Measurements from ENCODE around the gene IGSF3. TPM values are rescaled to one million over a fixed set of nuclear protein-coding genes. Genes with fewer than 3 reads are reported as not detected.

IGSF3 gene
- total RNA-seq, 1 donor from 2014 or later, result 43.3 TPM

DNA sequence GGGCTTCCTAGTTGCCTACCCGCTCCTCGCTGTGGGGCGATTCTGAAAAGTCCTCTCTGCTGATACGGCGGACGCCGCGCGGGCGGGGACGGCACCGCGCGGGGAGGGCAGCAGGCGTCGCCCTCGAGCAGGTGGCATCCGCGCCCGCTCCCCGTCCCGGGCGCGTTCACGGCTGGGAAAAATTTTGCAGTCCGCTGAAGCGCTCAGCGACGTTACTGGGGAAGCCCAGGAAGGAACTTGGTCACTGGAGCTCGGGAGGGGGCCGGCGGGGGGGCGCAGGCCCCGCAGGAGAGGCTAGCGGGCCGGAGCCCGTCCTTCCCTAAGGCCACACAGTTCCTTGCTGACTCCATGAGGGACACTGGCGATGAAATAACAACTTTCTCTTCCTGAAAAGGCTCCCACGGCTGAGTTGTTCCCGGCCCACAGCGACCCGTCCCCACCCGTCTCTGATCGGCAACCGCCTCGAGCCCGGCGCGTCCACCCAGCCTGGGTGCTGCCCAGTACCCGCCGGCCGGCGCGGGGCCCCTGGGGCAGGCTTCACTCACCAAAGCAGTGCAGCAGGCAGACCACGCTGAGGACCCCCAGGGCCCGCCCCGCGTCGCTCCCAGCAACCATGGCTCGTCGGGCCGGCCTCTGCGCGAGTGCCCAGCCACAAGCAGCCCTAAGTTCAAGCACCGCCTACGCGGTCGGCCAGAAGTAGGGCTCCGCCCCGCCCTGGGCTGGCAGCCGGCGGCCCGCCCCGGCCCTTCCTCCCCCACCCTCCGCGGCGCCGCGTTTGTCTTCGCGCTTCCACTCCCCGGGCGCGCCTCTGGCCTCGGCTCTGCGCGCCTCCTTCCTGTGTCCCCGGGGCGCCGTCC is 96.9 kb downstream of the IGSF3 start, which contains the start of gene CD58:
TSS of gene CD58 (minus strand) at position 669 of the 857 bp plus-strand sequence. CDS start at position 615, 54 bp downstream.
- Mint-ChIP-seq H3K9me3 (ENCODE audit: low read depth) (no peaks in the 10 kb centered on the region), H3K4me3 (ENCODE audit: low read depth) (peak within 1 kb of the TSS; percentile 71), H3K36me3 (ENCODE audit: insufficient read depth) (no peaks in the 10 kb centered on the region), H3K27ac (peak within 1 kb of the TSS; percentile 90), H3K27me3 (peaks cover 11% of the 10 kb centered on the region), H3K4me1 (ENCODE audit: low read depth) (peaks cover 7% of the 10 kb centered on the region)
- DNase-seq (ENCODE audit: low spot score, unreplicated experiment), result peak; percentile 74
- peak; percentile 77 for TF ChIP-seq CTCF (IDR thresholded peaks at IDR 0.05; ENCODE audit: unreplicated experiment)

DNA sequence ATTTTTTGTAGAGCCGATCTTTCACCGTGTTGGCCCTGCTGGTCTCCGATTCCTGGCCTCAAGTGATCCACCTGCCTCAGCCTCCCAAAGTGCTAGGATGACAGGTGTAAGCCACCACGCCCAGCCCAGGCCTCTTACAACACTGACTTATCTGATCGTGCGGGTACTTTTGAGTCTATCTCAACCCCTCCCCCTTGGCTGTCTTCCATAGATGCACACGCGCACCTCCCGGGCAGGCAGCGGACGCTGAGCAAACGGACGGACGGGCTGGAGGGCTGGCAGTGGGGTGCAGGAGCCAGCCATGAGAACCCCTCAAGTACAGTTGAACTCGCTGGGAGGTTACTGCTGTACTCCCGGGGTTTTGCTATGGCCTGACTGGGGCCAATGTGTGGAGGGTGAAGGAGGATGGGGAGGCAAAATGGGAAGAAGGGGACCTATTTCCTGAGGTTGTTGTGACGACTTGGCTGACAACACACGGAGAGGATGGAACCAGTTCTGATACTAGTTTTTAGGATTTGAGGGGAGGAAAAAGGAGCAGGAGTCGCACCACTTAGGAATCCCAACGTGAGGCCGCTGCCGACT is 97.7 kb downstream of the IGSF3 start:
- H3K36me3 Mint-ChIP-seq (ENCODE audit: insufficient read depth), result peaks cover 2% of the 10 kb centered on the region
- no peak for TF ChIP-seq CTCF (IDR thresholded peaks at IDR 0.05; ENCODE audit: unreplicated experiment)
- peaks cover 11% of the 10 kb centered on the region for H3K27me3 Mint-ChIP-seq
- peak overlapping the region; percentile 60 for H3K27ac Mint-ChIP-seq
- peak overlapping the region; percentile 71 for H3K4me3 Mint-ChIP-seq (ENCODE audit: low read depth)
- no peak for DNase-seq (ENCODE audit: low spot score, unreplicated experiment)
- peaks cover 7% of the 10 kb centered on the region for H3K4me1 Mint-ChIP-seq (ENCODE audit: low read depth)
- H3K9me3 Mint-ChIP-seq (ENCODE audit: low read depth), result peaks cover 2% of the 10 kb centered on the region

DNA sequence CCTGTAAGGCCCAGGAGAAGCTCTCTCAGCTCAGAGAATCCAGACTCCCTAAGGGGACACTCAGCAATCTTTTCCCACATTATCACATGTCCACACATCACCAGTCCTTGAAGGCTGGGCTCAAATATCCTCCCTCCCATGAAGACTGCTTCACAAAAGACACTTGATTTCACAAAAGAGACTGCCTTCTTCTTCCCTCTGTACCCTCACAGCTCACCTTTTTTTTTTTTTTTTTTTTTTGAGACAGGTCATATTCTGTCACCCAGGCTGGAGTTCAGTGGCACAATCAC is 98.2 kb downstream of the IGSF3 start:
- no peak for TF ChIP-seq CTCF (IDR thresholded peaks at IDR 0.05; ENCODE audit: unreplicated experiment)
- H3K27ac Mint-ChIP-seq, result no peak overlapping the region
- H3K36me3 Mint-ChIP-seq (ENCODE audit: insufficient read depth), result peaks cover 2% of the 10 kb centered on the region
- peak overlapping the region; percentile 71 for H3K4me3 Mint-ChIP-seq (ENCODE audit: low read depth)
- H3K9me3 Mint-ChIP-seq (ENCODE audit: low read depth), result peaks cover 4% of the 10 kb centered on the region
- peaks cover 7% of the 10 kb centered on the region for H3K4me1 Mint-ChIP-seq (ENCODE audit: low read depth)
- peaks cover 11% of the 10 kb centered on the region for H3K27me3 Mint-ChIP-seq
- no peak for DNase-seq (ENCODE audit: low spot score, unreplicated experiment)

- Mint-ChIP-seq H3K9me3 (ENCODE audit: low read depth) (peaks cover 9% of the 10 kb centered on the region), H3K4me1 (ENCODE audit: low read depth) (peaks cover 7% of the 10 kb centered on the region), H3K27me3 (peaks cover 11% of the 10 kb centered on the region), H3K36me3 (ENCODE audit: insufficient read depth) (peaks cover 6% of the 10 kb centered on the region), H3K27ac (no peak overlapping the region), H3K4me3 (ENCODE audit: low read depth) (peak overlapping the region; percentile 18)
- no peak for TF ChIP-seq CTCF (IDR thresholded peaks at IDR 0.05; ENCODE audit: unreplicated experiment)
- no peak for DNase-seq (ENCODE audit: low spot score, unreplicated experiment)
Measured at GRCh38 chr1:116568662-116569380, 98.7 kb downstream of the IGSF3 start.
